Activated CD8-positive, alpha-beta memory T cell treated with anti-CD3 and anti-CD28 coated beads for 36 hours (primary cell): ENCODE measurements around the gene C14orf180. TPM values are rescaled to one million over a fixed set of nuclear protein-coding genes. Genes with fewer than 3 reads are reported as not detected.

ENCODE experiments used
- CTCF ChIA-PET: fragments of 350-600 bp; sonication (Branson Sonifier 250); formaldehyde crosslinking; loops from one replicate; lab custom pipeline; 2021; ENCODE audit warnings: antibody characterized with exemption; lab: Charles Lee
- POLR2A ChIA-PET: fragments of 350-600 bp; sonication (Branson Sonifier 250); formaldehyde crosslinking; loops from one replicate; lab custom pipeline; 2021; ENCODE audit warnings: antibody characterized with exemption; lab: Charles Lee
- total RNA-seq, 2 experiments: library from RNA; stranded (reverse); gene quantifications; one replicate each; pipeline ENCODE4 v1.2.3, GENCODE V29; 2021

The C14orf180 gene
- total RNA-seq, 2 experiments from 2014 or later, result not detected

- ChIA-PET POLR2A (no interaction called here), CTCF (no interaction called here)
These were observed 21.2 kb downstream of the C14orf180 start for GRCh38 chr14:104600805-104601204.

- ChIA-PET CTCF (no interaction called here), POLR2A (no interaction called here)
These were observed 22.2 kb downstream of the C14orf180 start for GRCh38 chr14:104601786-104602185.

DNA sequence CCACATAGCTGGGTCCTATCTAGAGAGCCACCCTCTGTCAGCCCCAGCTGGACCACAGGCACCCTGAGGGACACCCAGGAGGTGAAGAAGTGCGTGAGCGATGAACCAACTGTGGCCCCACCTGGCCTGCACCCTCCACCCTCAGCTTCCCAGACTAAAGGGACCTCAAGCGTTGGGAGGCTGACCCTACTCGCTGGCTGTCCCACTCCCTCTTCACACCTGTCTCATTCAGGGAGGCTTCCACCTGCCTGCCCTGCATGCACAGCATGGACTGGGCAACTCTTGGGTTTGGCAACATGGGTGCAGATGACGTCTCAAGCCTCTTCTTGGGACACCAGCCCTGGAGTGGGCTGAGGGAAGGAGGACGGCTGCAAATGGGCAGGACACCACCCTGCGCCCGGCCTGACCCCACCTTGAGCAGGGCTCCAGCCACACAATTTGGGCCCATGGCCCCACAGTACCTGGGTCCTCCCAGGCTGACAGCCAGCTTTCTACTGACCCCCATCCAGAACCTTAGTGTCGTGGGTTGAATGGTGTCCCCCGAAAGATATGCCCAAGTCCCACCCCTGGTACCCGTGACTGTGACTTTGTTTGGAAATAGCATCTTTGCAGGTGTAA lies 22.9 kb downstream of the C14orf180 start:
- CTCF ChIA-PET, result no interaction called here

DNA sequence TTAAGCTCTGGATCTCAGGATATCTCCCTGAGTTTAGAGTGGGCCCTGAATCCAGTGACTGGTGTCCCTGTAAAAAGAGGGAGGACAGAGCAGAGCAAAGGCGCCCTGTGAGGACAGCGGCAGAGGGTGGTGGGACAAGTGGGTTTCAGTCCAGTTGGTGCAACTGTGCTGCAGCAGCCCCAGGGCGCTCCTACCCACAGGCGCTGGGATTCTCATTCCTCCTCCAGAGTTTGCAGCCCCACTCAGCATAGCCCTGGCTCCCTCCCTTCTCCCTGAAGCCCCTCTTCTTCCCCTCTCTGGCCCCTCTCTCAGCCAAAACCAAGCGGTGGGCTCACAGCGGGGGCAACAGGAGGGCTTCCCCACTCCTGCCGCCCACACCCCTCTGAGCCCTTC lies 23.4 kb downstream of the C14orf180 start:
- POLR2A ChIA-PET, result no interaction called here
- CTCF ChIA-PET, result no interaction called here

More for the DNA sequence above, 22.9 kb downstream of the C14orf180 start:
- POLR2A ChIA-PET, result interaction anchor here (0.6 kb wide), 1 partner anchor 10 kb away, joined by 4 read pairs; no protein-coding TSS in a partner anchor

- ChIA-PET CTCF (interaction anchor here (1.1 kb wide), 1 partner anchor 20 kb away, joined by 3 read pairs; no protein-coding TSS in a partner anchor), POLR2A (no interaction called here)
These were observed 24.3 kb downstream of the C14orf180 start for GRCh38 chr14:104603711-104604401.

GRCh38 chr14:104604458-104605449 lies 25.2 kb downstream of the C14orf180 start, which contains the start of gene TMEM179:
Gene TMEM179 (minus strand): TSS chr14:104604772. CDS start chr14:104604741, 31 bp downstream.
- CTCF ChIA-PET, result interaction anchor here (1.1 kb wide), 1 partner anchor 19 kb away, joined by 3 read pairs; no protein-coding TSS in a partner anchor

DNA sequence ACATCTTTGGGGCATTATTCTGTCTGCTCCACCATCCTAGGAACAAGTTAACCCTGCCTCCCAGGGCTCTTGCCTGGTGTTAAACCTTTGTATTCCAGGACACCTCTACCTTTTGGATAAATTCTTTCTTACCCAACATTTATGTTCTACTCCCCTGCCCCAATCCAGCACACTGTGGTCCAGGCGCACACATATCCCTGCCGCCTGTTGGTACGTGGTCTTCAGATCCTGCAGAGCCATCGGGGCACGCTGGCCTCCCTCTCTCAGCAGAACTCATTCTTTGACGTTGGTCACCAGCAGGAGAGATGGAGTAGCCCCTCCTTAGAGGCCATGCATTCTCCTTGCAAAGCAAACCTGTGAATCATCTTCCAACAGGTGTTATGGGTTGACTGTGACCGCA lies 30.1 kb downstream of the C14orf180 start:
- ChIA-PET CTCF (no interaction called here), POLR2A (no interaction called here)

More at GRCh38 chr14:104604458-104605449, 25.2 kb downstream of the C14orf180 start, which contains the start of gene TMEM179:
- POLR2A ChIA-PET, result no interaction called here

DNA sequence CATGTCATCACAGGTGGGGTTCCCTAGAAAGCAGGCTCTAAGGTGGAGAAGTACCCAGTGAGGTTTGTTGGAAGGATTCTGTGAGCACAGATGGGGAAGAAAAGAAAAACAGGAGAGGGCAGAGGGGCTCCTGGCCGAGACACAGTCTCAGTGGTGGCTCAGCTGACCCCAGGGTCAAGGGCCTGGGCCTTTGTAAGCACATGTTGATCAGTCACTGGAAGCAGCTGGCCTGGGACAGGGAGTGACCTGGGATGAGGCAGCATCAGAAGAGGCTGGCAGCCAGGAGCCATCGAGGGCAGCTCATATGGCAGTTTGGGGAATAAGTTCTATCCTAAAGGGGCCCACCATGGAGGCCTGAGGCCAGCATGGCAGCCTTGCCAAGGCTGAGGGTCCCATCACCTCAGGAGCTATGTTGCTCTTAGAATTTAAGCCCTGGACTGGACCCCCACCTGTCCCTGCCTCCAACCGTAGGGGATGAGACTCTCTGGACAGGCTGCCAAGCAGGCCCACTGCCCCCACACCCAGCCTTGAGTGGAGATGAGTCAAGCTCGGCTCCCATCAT lies 31.3 kb downstream of the C14orf180 start:
- ChIA-PET POLR2A (no interaction called here), CTCF (no interaction called here)

GRCh38 chr14:104611881-104612280 lies 32.3 kb downstream of the C14orf180 start:
- ChIA-PET CTCF (no interaction called here), POLR2A (interaction anchor here (0.6 kb wide), 1 partner anchor 10 kb away, joined by 4 read pairs; no protein-coding TSS in a partner anchor)

DNA sequence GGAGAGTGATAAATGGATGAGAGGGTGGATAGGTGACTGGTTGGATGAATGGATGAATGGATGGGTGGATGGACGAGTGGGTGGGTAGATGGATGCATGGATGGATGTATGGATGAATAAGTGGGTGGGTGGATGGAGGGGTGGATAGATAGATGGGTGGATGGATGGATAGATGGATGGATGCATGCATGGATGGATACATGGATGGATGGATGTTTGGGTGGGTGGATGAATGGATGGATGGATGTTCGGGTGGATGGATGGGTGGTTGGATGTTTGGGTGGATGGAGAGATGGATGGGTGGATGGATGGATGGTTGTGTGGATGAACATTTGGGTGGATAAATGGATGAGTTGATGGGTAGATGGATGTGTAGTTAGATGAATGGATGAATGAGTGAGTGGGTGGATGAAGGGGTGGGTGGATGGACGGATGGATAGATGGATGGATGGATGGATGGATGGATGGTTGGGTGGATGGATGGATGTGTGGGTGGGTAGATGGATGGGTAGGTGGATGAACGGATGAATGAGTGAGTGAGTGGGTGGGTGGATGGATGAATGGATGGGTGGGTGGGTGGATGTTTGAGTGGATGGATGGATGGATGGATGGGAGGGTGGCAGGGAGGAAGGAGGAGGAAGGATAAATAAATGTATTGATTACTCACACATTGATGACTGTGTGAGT lies 34.7 kb downstream of the C14orf180 start:
- ChIA-PET CTCF (no interaction called here), POLR2A (no interaction called here)

DNA sequence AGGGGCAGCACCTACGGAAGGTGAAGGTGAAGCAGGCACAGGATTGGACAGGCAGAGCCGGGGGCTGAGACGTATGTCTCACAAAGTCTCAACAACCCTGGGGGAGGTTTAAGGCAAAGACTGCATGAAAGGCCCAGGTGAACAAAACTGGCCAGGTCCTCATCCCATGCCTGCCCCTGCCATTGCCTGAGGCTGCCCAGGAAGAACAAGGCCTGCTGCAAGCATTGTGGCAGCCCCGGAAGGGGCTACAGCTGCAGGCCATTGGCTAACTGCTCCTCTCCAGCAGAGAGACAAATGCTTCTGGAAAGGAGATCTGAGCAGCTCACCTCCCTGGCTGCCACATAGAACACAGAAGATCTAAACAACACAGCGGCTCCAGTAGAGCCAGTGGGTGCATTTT lies 45.4 kb downstream of the C14orf180 start:
- CTCF ChIA-PET, result no interaction called here

GRCh38 chr14:104632781-104633180 lies 53.2 kb downstream of the C14orf180 start:
- ChIA-PET CTCF (no interaction called here), POLR2A (no interaction called here)

More for the DNA sequence above, 45.4 kb downstream of the C14orf180 start:
- POLR2A ChIA-PET, result no interaction called here

GRCh38 chr14:104633276-104634137 lies 53.9 kb downstream of the C14orf180 start:
- POLR2A ChIA-PET, result no interaction called here
- CTCF ChIA-PET, result interaction anchor here (0.6 kb wide), 1 partner anchor 30 kb away, joined by 3 read pairs; no protein-coding TSS in a partner anchor

DNA sequence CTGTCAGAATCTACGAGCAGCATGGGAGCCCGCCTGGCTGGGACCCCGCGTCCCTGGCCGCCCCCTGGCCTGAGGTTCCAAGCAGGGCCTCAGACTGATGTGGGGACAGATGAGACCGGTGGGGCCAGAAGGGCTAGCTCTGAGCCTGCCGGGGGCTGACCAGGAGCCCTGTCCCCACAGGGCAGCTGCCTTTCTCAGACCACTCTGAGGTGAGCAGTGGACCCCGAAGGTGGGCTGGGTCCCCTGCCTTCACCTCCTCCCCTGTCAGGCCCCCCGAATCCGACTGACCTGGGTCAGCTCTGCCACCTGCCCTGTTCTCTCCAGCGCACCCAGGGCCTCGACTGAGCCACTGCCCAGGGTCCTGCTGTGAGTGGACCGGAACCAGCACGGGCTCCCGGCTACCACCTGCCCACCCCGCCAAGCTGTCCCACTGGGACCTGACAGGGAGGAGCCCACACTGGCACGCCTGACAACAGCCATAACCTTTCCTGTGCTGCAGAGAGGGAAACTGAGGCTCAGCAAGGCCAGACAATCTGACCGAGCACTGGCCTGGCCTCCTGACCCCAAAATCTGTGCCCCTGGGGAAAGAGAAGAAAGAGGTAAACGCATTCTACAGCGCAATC lies 54.7 kb downstream of the C14orf180 start:
- POLR2A ChIA-PET, result no interaction called here
- CTCF ChIA-PET, result no interaction called here

- POLR2A ChIA-PET, result no interaction called here
These were observed 55.5 kb downstream of the C14orf180 start for GRCh38 chr14:104634886-104635570.

GRCh38 chr14:104635717-104636116 lies 56.2 kb downstream of the C14orf180 start:
- ChIA-PET POLR2A (no interaction called here), CTCF (interaction anchor here (0.9 kb wide), 1 partner anchor 12 kb away, joined by 4 read pairs; no protein-coding TSS in a partner anchor)

More at GRCh38 chr14:104634886-104635570, 55.5 kb downstream of the C14orf180 start:
- CTCF ChIA-PET, result no interaction called here
